ENCODE data around the gene GPAT3.

Gene GPAT3

GRCh38 chr4:83552083-83552482 lies 16.2 kb downstream of the GPAT3 start:
- Histone ChIP-seq H3K36me3 (ENCODE audit: control insufficient read depth in 4 of 4, insufficient read depth in 4 of 4, low read length in 3 of 4) (no peaks in the 10 kb centered on the region), H3K4me3 (ENCODE audit: control insufficient read depth in 1 of 7, extremely low read depth in 1 of 7, insufficient read depth in 4 of 7, low read depth in 2 of 7, low read length in 6 of 7) (no peak overlapping the region), H3K27me3 (replicated peaks in 2 of 5; ENCODE audit: control insufficient read depth in 4 of 5, insufficient read depth in 5 of 5, low read length in 4 of 5) (no peaks in the 10 kb centered on the region), H3K4me1 (ENCODE audit: control extremely low read depth in 1 of 4, control insufficient read depth in 4 of 4, insufficient read depth in 4 of 4, low read length in 3 of 4) (peaks cover 18 to 69% (median 53%) of the 10 kb centered on the region in 4 experiments), H3K9me3 (ENCODE audit: control extremely low read depth in 1 of 5, control insufficient read depth in 4 of 5, insufficient read depth in 2 of 5, low read depth in 1 of 5, low read length in 4 of 5) (no peaks in the 10 kb centered on the region), H3K27ac (ENCODE audit: insufficient read depth in 1 of 2, low read depth in 1 of 2, low read length in 2 of 2, poor library complexity in 1 of 2, severe bottlenecking in 2 of 2) (no peak overlapping the region)
- CTCF ChIA-PET = interaction anchor here (1.5 to 1.6 kb wide), 2 partner anchors 8 to 17 kb away, joined by 3 to 4 read pairs; partner anchors contain the start of gene GPAT3
- POLR2A ChIA-PET = no interaction called here
- peak in 2 of 3 donors; percentile 15 to 30 for DNase-seq
- WGBS (ENCODE audit: insufficient coverage) = 95% methylated on average over 3 of the region's 3 CpGs

GRCh38 chr4:83552924-83553323 lies 17.0 kb downstream of the GPAT3 start:
- POLR2A ChIA-PET = interaction anchor here (0.8 kb wide), 1 partner anchor 17 kb away, joined by 3 read pairs; no protein-coding TSS in a partner anchor
- Histone ChIP-seq H3K4me1 (ENCODE audit: control extremely low read depth in 1 of 4, control insufficient read depth in 4 of 4, insufficient read depth in 4 of 4, low read length in 3 of 4) (peaks cover 22 to 72% (median 56%) of the 10 kb centered on the region in 4 experiments), H3K27ac (ENCODE audit: insufficient read depth in 1 of 2, low read depth in 1 of 2, low read length in 2 of 2, poor library complexity in 1 of 2, severe bottlenecking in 2 of 2) (peak overlapping the region; percentile 20 to 63), H3K4me3 (ENCODE audit: control insufficient read depth in 1 of 7, extremely low read depth in 1 of 7, insufficient read depth in 4 of 7, low read depth in 2 of 7, low read length in 6 of 7) (peak overlapping the region in 1 of 7 experiments; percentile 5), H3K27me3 (replicated peaks in 2 of 5; ENCODE audit: control insufficient read depth in 4 of 5, insufficient read depth in 5 of 5, low read length in 4 of 5) (no peaks in the 10 kb centered on the region), H3K36me3 (ENCODE audit: control insufficient read depth in 4 of 4, insufficient read depth in 4 of 4, low read length in 3 of 4) (no peaks in the 10 kb centered on the region), H3K9me3 (ENCODE audit: control extremely low read depth in 1 of 5, control insufficient read depth in 4 of 5, insufficient read depth in 2 of 5, low read depth in 1 of 5, low read length in 4 of 5) (no peaks in the 10 kb centered on the region)
- 10% methylated on average over 2 of the region's 2 CpGs for WGBS (ENCODE audit: insufficient coverage)
- peak; percentile 50 to 77 (median 69) for DNase-seq
- CTCF ChIA-PET = interaction anchor here (1.5 to 3.4 kb wide), 2 partner anchors 9 to 12 kb away, joined by 4 to 12 read pairs; no protein-coding TSS in a partner anchor

GRCh38 chr4:83556006-83556707 lies 20.2 kb downstream of the GPAT3 start:
- CTCF ChIA-PET = interaction anchor here (0.8 to 3.4 kb wide), 8 partner anchors 8 to 88 kb away, joined by 3 to 12 read pairs (median 4); partner anchors contain the start of gene GPAT3
- no peak overlapping the region for H3K4me3 ChIP-seq (ENCODE audit: control insufficient read depth in 1 of 7, extremely low read depth in 1 of 7, insufficient read depth in 4 of 7, low read depth in 2 of 7, low read length in 6 of 7)
- POLR2A ChIA-PET = no interaction called here

GRCh38 chr4:83556816-83557215 lies 20.9 kb downstream of the GPAT3 start:
- ChIA-PET POLR2A (no interaction called here), CTCF (interaction anchor here (0.8 to 1.7 kb wide), 5 partner anchors 9 to 88 kb away, joined by 3 to 6 read pairs (median 3); no protein-coding TSS in a partner anchor)
- Histone ChIP-seq H3K27me3 (replicated peaks in 2 of 5; ENCODE audit: control insufficient read depth in 4 of 5, insufficient read depth in 5 of 5, low read length in 4 of 5) (no peaks in the 10 kb centered on the region), H3K36me3 (ENCODE audit: control insufficient read depth in 4 of 4, insufficient read depth in 4 of 4, low read length in 3 of 4) (peaks cover 0 to 4% (median 0%) of the 10 kb centered on the region in 4 experiments), H3K4me3 (ENCODE audit: control insufficient read depth in 1 of 7, extremely low read depth in 1 of 7, insufficient read depth in 4 of 7, low read depth in 2 of 7, low read length in 6 of 7) (no peak overlapping the region), H3K4me1 (ENCODE audit: control extremely low read depth in 1 of 4, control insufficient read depth in 4 of 4, insufficient read depth in 4 of 4, low read length in 3 of 4) (peaks cover 20 to 85% (median 62%) of the 10 kb centered on the region in 4 experiments), H3K27ac (ENCODE audit: insufficient read depth in 1 of 2, low read depth in 1 of 2, low read length in 2 of 2, poor library complexity in 1 of 2, severe bottlenecking in 2 of 2) (no peak overlapping the region), H3K9me3 (ENCODE audit: control extremely low read depth in 1 of 5, control insufficient read depth in 4 of 5, insufficient read depth in 2 of 5, low read depth in 1 of 5, low read length in 4 of 5) (no peaks in the 10 kb centered on the region)
- DNase-seq = peak in 1 of 3 donors; percentile 28
- WGBS (ENCODE audit: insufficient coverage) = 83% methylated on average over 1 of the region's 1 CpG

More at GRCh38 chr4:83556006-83556707, 20.2 kb downstream of the GPAT3 start:
- DNase-seq = peak in 2 of 3 donors; percentile 63 to 73
- no peaks in the 10 kb centered on the region for H3K9me3 ChIP-seq (ENCODE audit: control extremely low read depth in 1 of 5, control insufficient read depth in 4 of 5, insufficient read depth in 2 of 5, low read depth in 1 of 5, low read length in 4 of 5)
- no peak overlapping the region for H3K27ac ChIP-seq (ENCODE audit: insufficient read depth in 1 of 2, low read depth in 1 of 2, low read length in 2 of 2, poor library complexity in 1 of 2, severe bottlenecking in 2 of 2)
- peaks cover 20 to 81% (median 62%) of the 10 kb centered on the region in 4 experiments for H3K4me1 ChIP-seq (ENCODE audit: control extremely low read depth in 1 of 4, control insufficient read depth in 4 of 4, insufficient read depth in 4 of 4, low read length in 3 of 4)
- H3K36me3 ChIP-seq (ENCODE audit: control insufficient read depth in 4 of 4, insufficient read depth in 4 of 4, low read length in 3 of 4) = no peaks in the 10 kb centered on the region
- WGBS (ENCODE audit: insufficient coverage) = 80% methylated on average over 1 of the region's 3 CpGs
- H3K27me3 ChIP-seq (replicated peaks in 2 of 5; ENCODE audit: control insufficient read depth in 4 of 5, insufficient read depth in 5 of 5, low read length in 4 of 5) = no peaks in the 10 kb centered on the region

GRCh38 chr4:83558059-83558653 lies 22.2 kb downstream of the GPAT3 start:
- no peaks in the 10 kb centered on the region for H3K9me3 ChIP-seq (ENCODE audit: control extremely low read depth in 1 of 5, control insufficient read depth in 4 of 5, insufficient read depth in 2 of 5, low read depth in 1 of 5, low read length in 4 of 5)
- CTCF ChIA-PET = interaction anchor here (0.9 to 1.2 kb wide), 3 partner anchors 26 to 72 kb away, joined by 3 to 4 read pairs (median 4); no protein-coding TSS in a partner anchor
- peaks cover 17 to 72% (median 50%) of the 10 kb centered on the region in 4 experiments for H3K4me1 ChIP-seq (ENCODE audit: control extremely low read depth in 1 of 4, control insufficient read depth in 4 of 4, insufficient read depth in 4 of 4, low read length in 3 of 4)
- H3K36me3 ChIP-seq (ENCODE audit: control insufficient read depth in 4 of 4, insufficient read depth in 4 of 4, low read length in 3 of 4) = peaks cover 0 to 4% (median 0%) of the 10 kb centered on the region in 4 experiments
- DNase-seq = peak in 2 of 3 donors; percentile 36 to 56
- 92% methylated on average over 4 of the region's 5 CpGs for WGBS (ENCODE audit: insufficient coverage)
- POLR2A ChIA-PET = no interaction called here
- H3K27me3 ChIP-seq (replicated peaks in 2 of 5; ENCODE audit: control insufficient read depth in 4 of 5, insufficient read depth in 5 of 5, low read length in 4 of 5) = no peaks in the 10 kb centered on the region
- H3K4me3 ChIP-seq (ENCODE audit: control insufficient read depth in 1 of 7, extremely low read depth in 1 of 7, insufficient read depth in 4 of 7, low read depth in 2 of 7, low read length in 6 of 7) = peak overlapping the region in 2 of 7 experiments; percentile 15 to 30
- H3K27ac ChIP-seq (ENCODE audit: insufficient read depth in 1 of 2, low read depth in 1 of 2, low read length in 2 of 2, poor library complexity in 1 of 2, severe bottlenecking in 2 of 2) = peak overlapping the region in 1 of 2 experiments; percentile 55

- peaks cover 0 to 4% (median 0%) of the 10 kb centered on the region in 4 experiments for H3K36me3 ChIP-seq (ENCODE audit: control insufficient read depth in 4 of 4, insufficient read depth in 4 of 4, low read length in 3 of 4)
- POLR2A ChIA-PET = no interaction called here
- H3K4me3 ChIP-seq (ENCODE audit: control insufficient read depth in 1 of 7, extremely low read depth in 1 of 7, insufficient read depth in 4 of 7, low read depth in 2 of 7, low read length in 6 of 7) = peak overlapping the region in 1 of 7 experiments; percentile 30
- 9% methylated on average over 1 of the region's 1 CpG for WGBS (ENCODE audit: insufficient coverage)
- peaks cover 17 to 68% (median 46%) of the 10 kb centered on the region in 4 experiments for H3K4me1 ChIP-seq (ENCODE audit: control extremely low read depth in 1 of 4, control insufficient read depth in 4 of 4, insufficient read depth in 4 of 4, low read length in 3 of 4)
- no peaks in the 10 kb centered on the region for H3K27me3 ChIP-seq (replicated peaks in 2 of 5; ENCODE audit: control insufficient read depth in 4 of 5, insufficient read depth in 5 of 5, low read length in 4 of 5)
- no peaks in the 10 kb centered on the region for H3K9me3 ChIP-seq (ENCODE audit: control extremely low read depth in 1 of 5, control insufficient read depth in 4 of 5, insufficient read depth in 2 of 5, low read depth in 1 of 5, low read length in 4 of 5)
- DNase-seq = peak; percentile 76 to 95 (median 91)
- CTCF ChIA-PET = interaction anchor here (0.9 kb wide), 1 partner anchor 26 kb away, joined by 4 read pairs; no protein-coding TSS in a partner anchor
- H3K27ac ChIP-seq (ENCODE audit: insufficient read depth in 1 of 2, low read depth in 1 of 2, low read length in 2 of 2, poor library complexity in 1 of 2, severe bottlenecking in 2 of 2) = peak overlapping the region in 1 of 2 experiments; percentile 61
Measured at GRCh38 chr4:83558680-83559079, 22.8 kb downstream of the GPAT3 start.

All from common myeloid progenitor, CD34-positive (primary cell).